ENCODE data around the gene MRTFA. TPM values are rescaled to one million over a fixed set of nuclear protein-coding genes. Genes with fewer than 3 reads are reported as not detected.

MRTFA gene
- total RNA-seq, 1 donor from 2014 or later: 52.8 TPM

GRCh38 chr22:40363059-40363458, 273.5 kb downstream of the MRTFA start:
- Mint-ChIP-seq H3K4me1 (no peaks in the 10 kb centered on the region), H3K4me3 (no peak overlapping the region), H3K27ac (ENCODE audit: unreplicated experiment) (no peak overlapping the region), H3K27me3 (ENCODE audit: low read depth) (no peaks in the 10 kb centered on the region), H3K36me3 (ENCODE audit: low read depth) (peaks cover 37% of the 10 kb centered on the region), H3K9me3 (no peaks in the 10 kb centered on the region)
- no peak for DNase-seq (ENCODE audit: low read depth, low spot score)
- TF ChIP-seq CTCF (conservative IDR thresholded peaks at IDR 0.05): no peak

GRCh38 chr22:40361100-40361499, 275.4 kb downstream of the MRTFA start:
- Mint-ChIP-seq H3K27me3 (ENCODE audit: low read depth) (no peaks in the 10 kb centered on the region), H3K9me3 (no peaks in the 10 kb centered on the region), H3K27ac (ENCODE audit: unreplicated experiment) (no peak overlapping the region), H3K36me3 (ENCODE audit: low read depth) (peaks cover 38% of the 10 kb centered on the region), H3K4me1 (no peaks in the 10 kb centered on the region), H3K4me3 (no peak overlapping the region)
- TF ChIP-seq CTCF (conservative IDR thresholded peaks at IDR 0.05): no peak
- DNase-seq (ENCODE audit: low read depth, low spot score): no peak

Other genes with a start within 250 kb of the MRTFA start
- gene MCHR1, start 42.8 kb upstream of the MRTFA start, total RNA-seq: 0.84 and 1.3 TPM in 2 replicates
- 25.7 and 28.1 TPM in 2 replicates for gene SLC25A17, start 182.6 kb upstream of the MRTFA start, total RNA-seq
- 303 and 321 TPM in 2 replicates for gene ST13, start 219.9 kb upstream of the MRTFA start, total RNA-seq
- gene XPNPEP3, start 220.4 kb upstream of the MRTFA start, total RNA-seq: 34.7 and 37.0 TPM in 2 replicates
- not detected in 2 replicates for gene DNAJB7, start 225.4 kb upstream of the MRTFA start, total RNA-seq

All from neural crest cell (in vitro differentiated cells).